Tibial artery (tissue), 4 donors: ENCODE data around the gene DCLK2.

Experiments
- DNase-seq, 2 donors: peaks; one replicate each; pipeline ENCODE4 v3.0.0-alpha.2; 2019
- H3K27ac ChIP-seq, 2 donors: fragments of 200-600 bp; sonication (generic) in 1 of 2; 1 replicate in 1 of 2; 2 replicates in 1 of 2; pipeline ENCODE4 v1.5.1; 2018 to 2019; ENCODE audit warnings: mild to moderate bottlenecking in 1 of 2
- H3K27me3 ChIP-seq, 2 donors: fragments of 200-600 bp; sonication (generic) in 1 of 2; one replicate each; pipeline versions ENCODE4 v1.5.1 to v1.6.0; 2016 to 2019
- H3K36me3 ChIP-seq, 3 donors: fragments of 200-600 bp; sonication (generic) in 2 of 3; one replicate each; pipeline ENCODE4 v1.5.1; 2016 to 2019; ENCODE audit warnings: mild to moderate bottlenecking in 2 of 3
- H3K4me1 ChIP-seq, 4 donors: fragments of 200-600 bp; sonication (generic) in 2 of 4; 1 replicate in 3 of 4; 2 replicates in 1 of 4; pipeline ENCODE4 v1.5.1; 2016 to 2019
- H3K4me3 ChIP-seq, 2 donors: fragments of 200-600 bp; sonication (generic) in 1 of 2; 1 replicate in 1 of 2; 2 replicates in 1 of 2; pipeline ENCODE4 v1.5.1; 2018 to 2019; ENCODE audit warnings: mild to moderate bottlenecking in 2 of 2
- H3K9me3 ChIP-seq, 3 donors: fragments of 200-600 bp; sonication (generic) in 1 of 3; one replicate each; pipeline ENCODE4 v1.5.1; 2016 to 2019
- intact Hi-C: fragments of 100-400 bp; cut with DNase I; formaldehyde crosslinking; loops from one replicate; pipeline ENCODE4 v1.15.0; 2023; ENCODE audit warnings: low total_unique reads
- TF ChIP-seq, protein P1 (sequence below), 2 experiments: fragments of 200-600 bp in 1 of 2; fragments of 450-650 bp in 1 of 2; IDR thresholded peaks; one replicate each; pipeline ENCODE4 v1.5.1; 2017 to 2019; ENCODE audit warnings: antibody characterized with exemption in 2 of 2, mild to moderate bottlenecking in 1 of 2, moderate library complexity in 1 of 2

DCLK2 gene

GRCh38 chr4:150123796-150124677, 45.8 kb downstream of the DCLK2 start:
- H3K36me3 ChIP-seq: no peaks in the 10 kb centered on the region
- TF ChIP-seq, protein P1, sequence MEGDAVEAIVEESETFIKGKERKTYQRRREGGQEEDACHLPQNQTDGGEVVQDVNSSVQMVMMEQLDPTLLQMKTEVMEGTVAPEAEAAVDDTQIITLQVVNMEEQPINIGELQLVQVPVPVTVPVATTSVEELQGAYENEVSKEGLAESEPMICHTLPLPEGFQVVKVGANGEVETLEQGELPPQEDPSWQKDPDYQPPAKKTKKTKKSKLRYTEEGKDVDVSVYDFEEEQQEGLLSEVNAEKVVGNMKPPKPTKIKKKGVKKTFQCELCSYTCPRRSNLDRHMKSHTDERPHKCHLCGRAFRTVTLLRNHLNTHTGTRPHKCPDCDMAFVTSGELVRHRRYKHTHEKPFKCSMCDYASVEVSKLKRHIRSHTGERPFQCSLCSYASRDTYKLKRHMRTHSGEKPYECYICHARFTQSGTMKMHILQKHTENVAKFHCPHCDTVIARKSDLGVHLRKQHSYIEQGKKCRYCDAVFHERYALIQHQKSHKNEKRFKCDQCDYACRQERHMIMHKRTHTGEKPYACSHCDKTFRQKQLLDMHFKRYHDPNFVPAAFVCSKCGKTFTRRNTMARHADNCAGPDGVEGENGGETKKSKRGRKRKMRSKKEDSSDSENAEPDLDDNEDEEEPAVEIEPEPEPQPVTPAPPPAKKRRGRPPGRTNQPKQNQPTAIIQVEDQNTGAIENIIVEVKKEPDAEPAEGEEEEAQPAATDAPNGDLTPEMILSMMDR (IDR thresholded peaks at IDR 0.05): no peak
- H3K27me3 ChIP-seq: no peaks in the 10 kb centered on the region
- H3K4me3 ChIP-seq: no peak overlapping the region
- no peak for DNase-seq
- peaks cover 0 to 43% (median 15%) of the 10 kb centered on the region in 4 donors for H3K4me1 ChIP-seq
- peaks cover 0 to 9% (median 0%) of the 10 kb centered on the region in 3 donors for H3K9me3 ChIP-seq
- H3K27ac ChIP-seq: no peak overlapping the region
- intact Hi-C loops: no loop called here

GRCh38 chr4:150126201-150126863, 48.1 kb downstream of the DCLK2 start:
- intact Hi-C loops: no loop called here
- Histone ChIP-seq H3K27me3 (no peaks in the 10 kb centered on the region), H3K9me3 (peaks cover 0 to 9% (median 0%) of the 10 kb centered on the region in 3 donors), H3K4me3 (no peak overlapping the region), H3K36me3 (no peaks in the 10 kb centered on the region), H3K4me1 (peaks cover 0 to 28% (median 15%) of the 10 kb centered on the region in 4 donors), H3K27ac (no peak overlapping the region)
- DNase-seq: no peak
- TF ChIP-seq, protein P1 (IDR thresholded peaks at IDR 0.05): no peak

DNA sequence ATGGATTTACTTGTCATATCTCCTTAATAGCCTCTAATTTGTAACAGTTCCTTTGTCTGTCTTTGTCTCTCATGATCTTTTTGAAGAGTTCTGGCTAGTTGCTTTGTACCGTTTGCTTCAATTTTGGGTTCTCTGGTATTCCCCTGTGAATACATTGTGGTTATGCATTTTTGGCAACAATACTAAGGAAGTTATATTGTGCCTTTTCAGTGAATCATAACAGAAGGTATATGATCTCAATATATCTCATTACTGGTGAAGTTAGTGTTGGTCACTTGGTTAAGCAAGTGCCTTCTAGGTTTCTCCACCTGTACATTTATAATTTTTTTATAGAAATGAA, 48.6 kb downstream of the DCLK2 start:
- H3K27ac ChIP-seq: no peak overlapping the region
- TF ChIP-seq, protein P1 (IDR thresholded peaks at IDR 0.05): no peak
- peaks cover 0 to 28% (median 15%) of the 10 kb centered on the region in 4 donors for H3K4me1 ChIP-seq
- DNase-seq: no peak
- H3K9me3 ChIP-seq: peaks cover 0 to 4% (median 0%) of the 10 kb centered on the region in 3 donors
- intact Hi-C loops: no loop called here
- H3K36me3 ChIP-seq: no peaks in the 10 kb centered on the region
- no peak overlapping the region for H3K4me3 ChIP-seq
- H3K27me3 ChIP-seq: no peaks in the 10 kb centered on the region

DNA sequence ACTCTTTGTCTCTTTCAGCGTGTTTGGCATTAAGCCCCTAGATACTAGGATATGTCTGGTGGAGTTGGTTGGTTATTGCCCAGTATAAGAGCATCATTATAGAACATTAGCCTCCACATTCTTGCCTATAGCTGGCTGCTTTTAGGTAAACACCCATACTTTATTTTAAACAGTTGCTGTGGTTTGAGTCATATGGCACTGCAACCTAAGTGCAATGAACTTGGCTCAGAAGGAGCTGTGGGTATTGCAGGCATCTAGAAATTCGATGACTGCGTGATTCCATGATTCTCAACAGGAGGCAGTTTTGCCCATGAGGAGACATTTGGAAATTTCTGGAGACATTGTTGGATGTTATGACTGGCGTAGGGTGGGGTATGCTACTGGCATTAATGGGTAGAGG, 49.5 kb downstream of the DCLK2 start:
- intact Hi-C loops: no loop called here
- H3K27ac ChIP-seq: no peak overlapping the region
- DNase-seq: no peak
- TF ChIP-seq, protein P1 (IDR thresholded peaks at IDR 0.05): no peak
- H3K27me3 ChIP-seq: no peaks in the 10 kb centered on the region
- H3K36me3 ChIP-seq: no peaks in the 10 kb centered on the region
- H3K9me3 ChIP-seq: no peaks in the 10 kb centered on the region
- peaks cover 0 to 28% (median 15%) of the 10 kb centered on the region in 4 donors for H3K4me1 ChIP-seq
- H3K4me3 ChIP-seq: no peak overlapping the region

GRCh38 chr4:150130933-150131332, 52.7 kb downstream of the DCLK2 start:
- no peaks in the 10 kb centered on the region for H3K9me3 ChIP-seq
- peaks cover 0 to 15% (median 12%) of the 10 kb centered on the region in 4 donors for H3K4me1 ChIP-seq
- no peak overlapping the region for H3K4me3 ChIP-seq
- intact Hi-C loops: no loop called here
- H3K27ac ChIP-seq: no peak overlapping the region
- no peak for DNase-seq
- TF ChIP-seq, protein P1 (IDR thresholded peaks at IDR 0.05): no peak
- H3K27me3 ChIP-seq: no peaks in the 10 kb centered on the region
- no peaks in the 10 kb centered on the region for H3K36me3 ChIP-seq
